Left lung (tissue), 10 donors: ENCODE data around the gene STAT5B. TPM values are rescaled to one million over a fixed set of nuclear protein-coding genes. Genes with fewer than 3 reads are reported as not detected.

Experiments
- ATAC-seq: fragments of 200-7000 bp; cut with Tn5 transposase; one replicate; pipeline ENCODE4 v1.9.1; 2020; ENCODE audit warnings: moderate library complexity
- DNase-seq, 4 donors: peaks; one replicate each; pipeline ENCODE4 v3.0.0-alpha.2; 2013 to 2020
- H3K27ac ChIP-seq, 2 donors: fragments of 200-600 bp; sonication (generic) in 1 of 2; one replicate each; pipeline versions ENCODE4 v1.5.0 to v1.8.0; 2020 to 2021
- H3K27me3 ChIP-seq, 2 donors: fragments of 200-600 bp; sonication (generic) in 1 of 2; one replicate each; pipeline versions ENCODE4 v1.5.0 to v1.8.0; 2020 to 2021
- H3K36me3 ChIP-seq, 2 donors: fragments of 200-600 bp; sonication (generic) in 1 of 2; one replicate each; pipeline versions ENCODE4 v1.5.0 to v1.8.0; 2020 to 2021
- H3K4me1 ChIP-seq, 2 donors: fragments of 200-600 bp; one replicate each; pipeline ENCODE4 v1.8.0; 2021
- H3K4me3 ChIP-seq, 2 donors: fragments of 200-600 bp; sonication (generic) in 1 of 2; one replicate each; pipeline versions ENCODE4 v1.5.0 to v1.8.0; 2020 to 2021; ENCODE audit warnings: mild to moderate bottlenecking in 1 of 2
- H3K9me3 ChIP-seq, 2 donors: fragments of 200-600 bp; sonication (generic) in 1 of 2; one replicate each; pipeline versions ENCODE4 v1.5.0 to v1.8.0; 2020 to 2021
- CTCF ChIP-seq, 2 donors: fragments of 200-600 bp; sonication (generic) in 1 of 2; IDR thresholded peaks; one replicate each; pipeline versions ENCODE4 v1.5.0 to v1.8.0; 2021; ENCODE audit warnings: antibody characterized with exemption in 2 of 2
- intact Hi-C, 2 donors: fragments of 100-400 bp; cut with DNase I; formaldehyde crosslinking; loops; one replicate each; pipeline versions ENCODE4 v1.11.2 to v1.14.2; 2022
- polyA plus RNA-seq, 6 donors: library from polyadenylated mRNA; unstranded; fragments of 120-200 nt; gene quantifications; one replicate each; pipeline ENCODE4 v1.2.1, GENCODE V29; 2013; ENCODE audit not compliant: insufficient read length in 6 of 6
- total RNA-seq, 2 donors: library from RNA; stranded (reverse); fragmentation: NEBNext Ultra II Directional; extraction: Animal tissue kit (Norgen Biotek cat#: 25700); gene quantifications; one replicate each; pipeline ENCODE4 v1.2.1, GENCODE V29; 2021
- donor health status: DM: no; HTN: yes; CAD: no.
- donor health status: DM: no; HTN: no; CAD: no.

Gene STAT5B
- total and polyA plus RNA-seq, 8 donors: 41.5 to 70.9 (median 57.4) TPM

- intact Hi-C loops: no loop called here
- no peaks in the 10 kb centered on the region for H3K36me3 ChIP-seq
- ATAC-seq (peak; percentile 55), DNase-seq (peak in 2 of 4 donors; percentile 87 to 96)
- peaks cover 14 to 67% of the 10 kb centered on the region in 2 donors for H3K4me1 ChIP-seq
- peak in 1 of 2 donors; percentile 61 for TF ChIP-seq CTCF (IDR thresholded peaks at IDR 0.05)
- H3K27me3 ChIP-seq: peaks cover 21 to 45% of the 10 kb centered on the region in 2 donors
- H3K4me3 ChIP-seq: peak within 1 kb of the TSS; percentile 7 to 46
- no peak within 1 kb of the TSS for H3K27ac ChIP-seq
- no peaks in the 10 kb centered on the region for H3K9me3 ChIP-seq
Observed at GRCh38 chr17:42180922-42181850, 95.0 kb downstream of the STAT5B start, which contains the start of gene KCNH4. Gene KCNH4, minus strand, starts transcription at chr17:42181142. Its CDS starts 197 bp downstream, at chr17:42180945.

- peaks cover 14 to 60% of the 10 kb centered on the region in 2 donors for H3K4me1 ChIP-seq
- ATAC-seq (no peak), DNase-seq (no peak)
- H3K36me3 ChIP-seq: no peaks in the 10 kb centered on the region
- intact Hi-C loops: no loop called here
- peaks cover 21 to 45% of the 10 kb centered on the region in 2 donors for H3K27me3 ChIP-seq
- peak overlapping the region; percentile 7 to 46 for H3K4me3 ChIP-seq
- TF ChIP-seq CTCF (IDR thresholded peaks at IDR 0.05): no peak
- no peak overlapping the region for H3K27ac ChIP-seq
- H3K9me3 ChIP-seq: no peaks in the 10 kb centered on the region
Observed at GRCh38 chr17:42180411-42180921, 95.7 kb downstream of the STAT5B start.

GRCh38 chr17:42179911-42180410, 96.2 kb downstream of the STAT5B start:
- Histone ChIP-seq H3K9me3 (no peaks in the 10 kb centered on the region), H3K27ac (no peak overlapping the region), H3K4me3 (no peak overlapping the region), H3K27me3 (peaks cover 21 to 45% of the 10 kb centered on the region in 2 donors), H3K4me1 (peaks cover 14 to 55% of the 10 kb centered on the region in 2 donors), H3K36me3 (no peaks in the 10 kb centered on the region)
- peak in 1 of 4 donors; percentile 46 for DNase-seq
- no peak for TF ChIP-seq CTCF (IDR thresholded peaks at IDR 0.05)
- peak; percentile 14 for ATAC-seq
- intact Hi-C loops: no loop called here

GRCh38 chr17:42179335-42179734, 96.9 kb downstream of the STAT5B start:
- H3K4me1 ChIP-seq: peaks cover 14 to 49% of the 10 kb centered on the region in 2 donors
- no peak for TF ChIP-seq CTCF (IDR thresholded peaks at IDR 0.05)
- DNase-seq (no peak), ATAC-seq (no peak)
- intact Hi-C loops: no loop called here
- peaks cover 21 to 45% of the 10 kb centered on the region in 2 donors for H3K27me3 ChIP-seq
- H3K27ac ChIP-seq: no peak overlapping the region
- no peaks in the 10 kb centered on the region for H3K36me3 ChIP-seq
- no peak overlapping the region for H3K4me3 ChIP-seq
- no peaks in the 10 kb centered on the region for H3K9me3 ChIP-seq

- no peaks in the 10 kb centered on the region for H3K9me3 ChIP-seq
- peaks cover 14 to 44% of the 10 kb centered on the region in 2 donors for H3K4me1 ChIP-seq
- H3K27me3 ChIP-seq: peaks cover 21 to 45% of the 10 kb centered on the region in 2 donors
- DNase-seq (peak in 1 of 4 donors; percentile 47), ATAC-seq (no peak)
- no peak overlapping the region for H3K4me3 ChIP-seq
- intact Hi-C loops: no loop called here
- no peak overlapping the region for H3K27ac ChIP-seq
- no peaks in the 10 kb centered on the region for H3K36me3 ChIP-seq
- TF ChIP-seq CTCF (IDR thresholded peaks at IDR 0.05): no peak
Observed at GRCh38 chr17:42178817-42179216, 97.4 kb downstream of the STAT5B start.
